GM21447 (cell line): ENCODE data around the gene MRPS18A.
A peak's percentile ranks its signal among the peaks of the same experiment; 100 is the strongest.
"Not testable (repeated sequence)": the region's sequence is repeated elsewhere in the genome, so short reads cannot be mapped to it uniquely, and the experiment has no call there.

Experiments used
- ATAC-seq: cut with Tn5 transposase; IDR thresholded peaks from one replicate; pipeline ENCODE4 v1.9.1; 2021; ENCODE audit not compliant: unreplicated experiment

MRPS18A gene

DNA sequence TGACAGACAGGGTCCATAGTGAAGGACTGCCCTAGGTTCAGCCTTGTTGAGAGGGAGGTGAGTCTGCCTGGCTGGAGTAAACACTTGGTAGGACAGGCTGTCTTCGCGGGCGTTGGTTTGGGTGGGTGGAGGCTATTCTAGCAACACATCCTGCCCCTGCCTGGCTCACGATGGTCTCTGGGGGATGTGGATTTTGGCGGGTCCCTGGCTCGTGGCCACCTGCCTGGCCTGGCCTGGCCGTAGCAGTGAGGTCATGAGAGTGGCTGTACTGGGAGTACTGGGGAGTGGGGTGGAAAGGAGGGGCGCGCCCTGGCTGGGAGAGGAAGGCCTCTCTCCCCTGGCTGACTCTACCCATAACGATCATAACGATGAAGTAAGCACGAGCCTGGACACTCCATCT is 30.2 kb upstream of the MRPS18A start:
- ATAC-seq = no peak

DNA sequence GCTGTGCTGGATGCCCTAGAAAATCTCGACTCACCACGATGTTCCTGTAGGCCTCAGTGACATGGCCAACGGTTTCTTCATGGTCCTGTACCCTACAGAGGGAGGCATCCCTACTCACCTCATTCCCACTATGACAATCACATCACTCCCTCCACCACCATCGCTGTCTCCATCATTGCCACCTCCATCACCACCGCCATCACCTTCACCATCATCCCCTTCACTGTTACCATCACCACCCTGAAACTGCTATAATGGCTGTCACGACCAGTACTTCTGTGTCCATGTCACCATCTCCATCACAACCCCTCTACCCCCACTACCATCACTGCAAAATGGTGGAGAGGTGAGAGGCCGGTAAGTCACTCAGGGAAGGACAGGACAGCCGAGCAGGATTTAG is 29.8 kb upstream of the MRPS18A start:
- no peak for ATAC-seq

DNA sequence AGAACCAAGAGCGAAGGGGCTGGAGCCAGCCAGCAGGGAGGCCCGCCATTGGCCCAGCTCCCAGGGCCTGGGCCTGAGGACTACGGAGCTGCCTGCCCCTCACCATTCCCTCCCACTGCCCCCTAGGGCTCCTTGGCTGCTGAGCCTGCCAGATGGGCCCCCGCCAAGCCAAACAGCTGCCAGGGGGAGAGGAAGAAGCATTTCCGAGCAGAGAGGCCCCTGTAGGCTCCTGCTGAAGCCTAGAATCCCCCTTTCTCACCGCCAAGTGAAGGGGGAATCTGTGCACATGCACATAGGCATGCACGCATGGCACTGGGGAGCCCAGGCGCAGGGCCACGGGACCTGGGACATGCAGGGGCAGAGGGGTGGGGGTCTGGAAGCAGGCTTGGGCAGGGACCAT is 28.5 kb upstream of the MRPS18A start:
- ATAC-seq = no peak

DNA sequence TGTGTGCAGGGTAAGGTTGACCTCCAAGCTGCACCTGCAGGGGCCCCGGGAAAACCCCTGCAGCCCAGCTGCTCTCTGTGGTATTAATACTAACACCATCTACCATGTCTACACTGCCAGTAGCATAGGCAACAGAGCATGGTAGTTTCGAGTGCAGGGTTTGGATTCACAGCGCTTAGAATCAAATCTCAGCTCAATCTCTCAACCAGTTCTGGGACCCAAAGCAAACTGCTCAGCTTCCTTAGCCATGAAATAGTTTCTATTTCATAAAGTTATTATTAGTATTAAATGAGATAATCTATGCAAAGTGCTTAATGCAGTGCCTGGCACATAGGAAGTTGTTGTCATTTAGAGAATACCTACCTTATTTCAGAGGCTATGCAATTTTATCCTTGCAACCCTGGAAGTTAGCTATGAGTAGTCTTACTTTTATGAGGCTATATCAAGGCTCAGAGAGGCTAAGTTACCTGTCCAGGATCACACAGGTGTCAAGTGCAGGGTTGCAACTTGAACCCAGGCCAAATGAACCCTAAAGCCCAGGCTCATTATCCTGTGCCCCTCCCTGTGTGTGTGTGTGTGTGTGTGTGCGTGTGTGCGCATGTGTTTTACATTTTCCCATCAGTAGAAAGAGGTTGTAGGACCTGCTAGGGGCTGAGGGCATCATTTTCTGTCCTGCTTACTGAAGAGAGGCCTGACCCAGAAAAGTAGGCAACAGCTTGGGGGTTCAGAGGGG is 27.6 kb upstream of the MRPS18A start:
- ATAC-seq = peak; percentile 82

DNA sequence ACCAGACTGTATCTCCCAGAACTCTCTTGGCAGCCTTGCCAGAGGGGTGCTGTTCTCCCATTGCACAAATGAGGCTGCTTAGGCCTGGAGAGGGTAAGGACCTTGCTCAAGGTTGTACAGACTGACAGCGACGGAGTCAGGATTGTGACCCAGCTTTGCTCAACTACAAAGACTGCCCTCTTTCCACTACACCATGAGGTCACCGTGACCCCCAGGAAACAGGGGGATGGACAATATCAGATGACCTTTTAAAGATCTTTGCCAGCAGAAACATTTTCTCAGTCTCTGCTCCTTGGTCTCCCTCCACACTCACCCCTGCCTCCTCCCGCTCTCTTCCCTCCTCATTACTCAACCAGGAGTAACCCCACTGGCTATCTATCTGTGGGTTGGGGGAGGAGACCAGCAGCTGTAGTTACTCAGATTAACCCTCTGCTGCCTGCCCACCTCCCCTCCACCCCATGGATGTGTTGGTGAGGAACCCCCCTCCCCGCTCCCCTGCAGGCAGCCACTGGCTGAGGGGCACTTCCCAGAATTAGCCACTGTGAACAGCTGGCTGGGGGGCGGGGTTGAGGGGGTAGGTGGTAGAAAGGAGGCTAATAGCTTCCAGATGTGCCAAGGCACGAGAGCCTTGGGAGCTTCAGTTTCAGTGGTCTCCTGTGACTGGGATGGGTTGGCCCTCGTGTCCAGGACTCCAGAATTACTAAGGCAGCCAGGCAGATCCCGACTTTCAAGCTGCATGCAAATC is 26.9 kb upstream of the MRPS18A start:
- ATAC-seq = peak; percentile 9

DNA sequence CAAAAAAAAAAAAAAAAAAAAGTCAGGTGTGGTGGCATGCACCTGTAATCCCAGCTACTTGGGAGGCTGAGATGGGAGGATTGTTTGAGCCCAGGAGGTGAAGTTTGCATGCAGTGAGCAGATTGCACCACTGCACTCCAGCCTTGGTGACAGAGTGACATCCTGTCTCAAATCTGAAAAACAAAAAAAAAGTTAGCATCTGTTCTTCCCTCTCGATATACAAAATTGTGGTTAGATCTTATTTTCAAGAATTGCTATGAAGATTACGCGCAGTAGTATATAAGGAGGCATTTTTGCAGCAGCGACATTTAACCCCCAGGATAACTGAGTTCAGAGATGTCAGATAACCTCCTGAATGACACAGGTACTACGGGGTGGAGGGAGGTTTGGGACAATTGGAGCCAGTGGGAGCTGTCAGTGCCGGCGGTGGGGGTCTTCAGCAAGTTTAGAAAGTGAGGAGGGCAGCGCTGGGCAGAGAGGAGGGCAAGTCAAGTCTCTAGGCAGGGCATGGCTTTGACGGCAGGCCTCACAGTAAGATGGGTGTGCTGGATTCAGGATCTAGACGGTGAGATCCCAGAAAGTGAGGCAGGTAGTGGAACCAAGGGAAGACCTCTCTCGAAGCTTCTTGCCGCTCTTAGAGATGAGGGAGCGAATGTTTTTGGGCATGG is 26.2 kb upstream of the MRPS18A start:
- ATAC-seq = no peak

DNA sequence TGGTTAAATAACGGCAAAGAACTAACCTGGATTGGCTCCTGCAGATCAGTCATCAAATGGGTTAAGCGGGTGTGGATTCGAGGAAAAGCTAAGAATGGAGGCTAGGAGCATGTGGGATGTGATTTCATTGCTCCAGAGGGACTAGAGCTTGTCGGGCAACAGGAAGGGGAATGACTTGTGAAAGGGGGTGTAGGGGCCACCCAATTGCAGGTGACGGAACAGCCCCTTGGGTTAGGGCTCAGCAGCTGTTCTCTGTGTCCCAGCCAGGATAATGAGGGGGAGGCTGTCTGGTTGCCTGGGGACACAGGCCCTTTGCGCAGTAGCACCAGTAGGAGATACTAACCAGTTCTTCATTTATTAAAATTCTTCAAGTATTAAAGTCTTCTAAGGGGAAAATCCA is 25.0 kb upstream of the MRPS18A start:
- no peak for ATAC-seq

DNA sequence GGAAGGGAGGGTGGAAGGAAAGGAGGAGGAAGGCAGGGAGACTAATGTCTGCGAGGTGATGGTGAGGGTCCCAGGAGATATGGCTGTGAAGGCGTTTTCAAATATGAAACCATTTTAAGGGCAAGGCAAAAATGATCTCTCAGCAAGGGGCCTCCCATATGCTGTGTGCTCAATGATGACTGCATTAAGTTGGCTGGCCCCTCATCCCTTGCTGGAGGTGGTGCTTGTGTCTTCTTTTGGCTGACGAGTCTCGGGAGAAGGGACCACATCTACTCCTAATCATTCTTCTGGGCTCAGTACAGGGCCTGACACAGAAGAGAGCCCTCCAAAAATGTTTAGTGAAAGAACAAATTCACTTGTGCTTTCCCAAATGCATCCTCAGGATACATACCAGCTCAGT is 23.0 kb upstream of the MRPS18A start:
- no peak for ATAC-seq

DNA sequence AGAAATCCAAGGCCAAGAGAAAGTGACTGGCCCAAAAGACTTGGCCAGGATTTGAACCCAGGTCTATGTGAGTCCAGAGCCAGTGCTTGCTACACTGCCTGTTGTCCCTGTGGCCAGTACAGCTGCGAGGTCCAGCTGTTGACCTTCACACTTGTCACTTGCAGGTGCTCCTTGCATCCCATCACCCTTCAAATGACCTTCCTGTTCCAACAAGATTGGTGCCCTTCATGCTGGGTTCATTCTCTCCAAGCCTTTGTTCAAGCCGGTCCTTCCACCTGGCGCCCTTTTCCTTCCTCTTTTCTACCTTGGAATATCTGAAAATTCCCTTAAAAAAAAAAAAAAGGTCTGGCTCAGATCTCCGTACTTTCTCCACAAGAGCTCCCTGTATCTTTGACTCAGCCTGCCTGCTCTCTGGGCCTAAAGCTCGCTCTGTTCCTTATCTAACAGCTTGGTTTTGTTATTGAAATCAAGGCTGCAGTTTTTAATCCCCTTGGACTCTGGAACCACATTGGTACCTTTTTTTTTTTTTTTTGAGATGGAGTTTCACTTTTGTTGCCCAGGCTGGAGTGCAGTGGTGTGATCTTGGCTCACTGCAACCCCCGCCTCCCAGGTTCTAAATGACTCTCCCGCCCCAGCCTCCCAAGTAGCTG is 22.2 kb upstream of the MRPS18A start:
- no peak for ATAC-seq

DNA sequence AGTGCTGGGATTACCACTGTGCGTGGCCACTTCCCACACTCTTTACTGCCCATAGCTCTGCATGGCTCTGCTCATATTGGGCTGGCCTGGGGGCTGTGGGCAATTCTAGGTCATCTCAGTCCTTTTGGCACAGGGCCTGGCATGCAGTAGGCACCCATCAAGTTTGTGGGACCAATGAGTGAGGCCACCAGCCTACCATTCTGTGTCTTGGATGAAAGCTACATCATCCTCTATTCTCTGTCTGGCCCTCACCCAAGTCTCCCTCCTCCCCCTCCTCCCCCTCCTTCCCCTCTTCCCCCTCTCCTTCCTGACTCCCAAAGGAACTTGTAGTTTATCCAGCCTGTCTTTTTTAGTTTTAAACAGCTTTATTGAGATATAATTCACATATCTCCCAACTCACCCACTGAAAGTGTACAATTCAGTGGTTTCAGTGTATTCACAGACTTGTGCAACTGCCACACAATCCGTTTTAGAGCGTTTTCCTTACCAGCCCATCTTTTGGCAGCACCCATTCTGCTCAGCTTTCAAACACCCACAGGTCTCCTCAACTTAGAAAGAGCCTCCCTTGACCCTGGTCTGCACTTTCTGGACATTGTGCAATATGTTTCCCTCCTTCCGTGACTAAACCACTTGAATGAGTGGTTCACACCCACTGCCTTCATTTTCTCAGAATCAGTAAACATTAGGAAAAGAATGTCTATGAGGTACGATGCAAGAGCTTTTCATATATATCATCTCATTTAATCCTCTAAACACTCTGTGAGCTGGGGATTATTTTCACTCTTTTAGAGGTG is 21.5 kb upstream of the MRPS18A start:
- ATAC-seq = no peak

DNA sequence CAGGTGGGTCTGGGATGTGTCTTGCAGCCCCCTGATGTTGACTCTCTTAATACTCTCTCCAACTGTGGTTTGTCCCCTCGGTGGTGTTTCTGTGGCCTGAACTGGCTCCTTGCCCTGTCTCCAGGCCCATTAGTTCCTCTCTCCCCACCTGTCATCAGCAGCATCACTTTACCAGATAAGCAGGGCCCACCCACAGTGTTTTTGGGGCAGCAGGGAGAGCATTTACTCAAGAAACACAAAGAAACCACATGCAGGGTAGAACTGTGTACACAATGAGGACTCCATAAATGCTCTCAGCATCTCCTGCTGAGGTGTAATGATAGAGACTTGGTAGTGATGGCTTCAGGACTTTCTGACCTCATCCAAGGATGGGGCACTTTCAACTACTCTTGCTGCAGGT is 20.2 kb upstream of the MRPS18A start:
- ATAC-seq = no peak

DNA sequence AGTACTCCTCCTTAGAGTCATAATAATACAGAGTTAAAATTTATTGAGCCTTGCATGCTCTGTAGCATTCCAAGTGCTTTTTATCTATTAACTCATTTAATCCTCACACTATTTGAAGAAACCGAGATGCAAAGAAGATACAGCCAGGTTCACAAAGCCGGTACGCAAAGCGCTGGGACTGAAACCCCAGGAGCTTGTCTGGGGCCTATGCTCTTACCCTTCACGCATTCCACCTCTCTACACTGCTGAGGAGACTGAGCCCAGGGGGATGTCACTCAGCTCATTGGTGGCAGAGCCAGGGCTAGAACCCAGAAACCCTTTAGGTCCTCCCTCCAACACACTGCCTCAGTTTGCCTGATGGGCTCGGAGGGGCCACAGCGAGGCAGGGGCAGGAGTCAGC is 19.7 kb upstream of the MRPS18A start:
- no peak for ATAC-seq

DNA sequence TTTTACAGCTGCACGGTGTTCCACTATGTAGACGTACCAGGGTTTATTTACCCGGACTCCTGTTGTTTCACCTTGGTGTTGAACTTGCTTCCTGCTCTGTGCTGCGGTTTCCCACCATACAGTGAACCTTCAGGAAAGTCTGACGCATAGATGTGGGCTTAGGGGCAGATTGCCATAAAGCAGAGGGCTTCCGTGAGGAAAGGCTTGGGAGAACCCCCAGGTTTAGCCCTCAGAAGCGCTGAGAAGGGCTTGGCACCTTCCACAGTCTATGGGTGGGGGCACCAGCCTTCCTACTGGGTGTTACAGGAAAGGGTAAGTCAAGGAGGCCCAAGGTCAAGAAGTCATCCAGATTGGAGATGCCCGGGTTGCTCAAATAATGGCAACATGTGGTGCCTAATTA is 19.2 kb upstream of the MRPS18A start:
- no peak for ATAC-seq

DNA sequence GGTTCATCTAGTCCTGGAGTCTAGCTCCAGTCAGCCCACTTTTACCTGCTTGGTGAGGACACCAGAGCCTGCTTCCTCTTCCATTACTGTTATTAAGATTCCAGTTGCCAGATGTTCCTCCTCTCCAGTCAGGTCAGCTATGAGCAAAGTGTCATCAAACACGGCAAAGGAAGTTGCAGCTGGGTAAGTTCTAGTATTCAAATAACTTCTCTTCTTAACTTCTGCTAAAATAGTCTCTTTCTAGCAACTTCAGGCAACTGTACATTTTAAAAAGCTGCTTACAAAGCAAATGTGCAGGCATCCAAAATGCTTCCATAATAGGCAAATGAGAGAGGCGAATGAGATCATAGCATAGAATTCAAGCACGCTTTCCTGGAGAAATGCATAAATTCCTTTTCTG is 18.4 kb upstream of the MRPS18A start:
- ATAC-seq = no peak

DNA sequence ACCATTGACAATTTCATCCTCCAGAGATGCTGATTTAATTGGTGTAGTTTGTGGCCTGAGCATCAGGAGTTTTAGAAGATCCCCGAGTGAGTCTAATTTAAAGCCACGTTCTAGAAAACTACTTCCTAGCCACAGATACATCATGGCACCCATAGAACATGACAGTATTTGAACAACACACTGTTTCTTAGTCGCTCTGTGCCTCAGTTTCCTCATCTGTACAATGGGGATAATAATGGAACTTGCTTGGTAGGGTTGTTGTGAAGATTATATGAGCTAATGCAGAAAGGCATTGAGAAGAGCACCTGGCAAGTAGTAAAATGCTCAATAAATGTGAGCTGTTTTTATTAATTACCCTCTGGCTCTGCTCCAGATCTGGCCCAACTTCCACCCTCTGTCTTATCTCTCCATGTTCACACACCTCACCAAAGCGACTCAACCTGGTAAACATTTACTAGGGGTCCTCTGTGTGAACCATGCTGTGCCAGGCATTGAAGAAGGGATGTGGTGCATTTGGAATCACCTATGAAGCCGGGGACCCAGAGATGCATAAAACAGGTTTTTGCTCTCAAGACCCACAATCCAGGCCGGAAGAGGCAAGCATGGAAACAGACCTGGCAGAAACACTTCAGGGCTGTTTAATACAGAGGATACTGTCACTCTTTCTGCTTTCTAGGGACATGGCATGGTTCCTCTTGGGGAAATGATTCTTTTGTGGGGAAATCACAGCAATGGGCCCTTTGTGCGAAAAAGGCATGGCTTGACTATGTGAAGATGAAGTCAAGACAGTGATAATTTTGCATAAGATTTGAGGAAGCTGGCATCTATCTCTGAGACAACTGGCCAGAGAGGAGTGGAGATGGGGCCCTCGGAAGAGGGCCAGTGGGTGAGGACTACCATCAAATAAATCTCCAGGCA is 16.2 kb upstream of the MRPS18A start:
- no peak for ATAC-seq

DNA sequence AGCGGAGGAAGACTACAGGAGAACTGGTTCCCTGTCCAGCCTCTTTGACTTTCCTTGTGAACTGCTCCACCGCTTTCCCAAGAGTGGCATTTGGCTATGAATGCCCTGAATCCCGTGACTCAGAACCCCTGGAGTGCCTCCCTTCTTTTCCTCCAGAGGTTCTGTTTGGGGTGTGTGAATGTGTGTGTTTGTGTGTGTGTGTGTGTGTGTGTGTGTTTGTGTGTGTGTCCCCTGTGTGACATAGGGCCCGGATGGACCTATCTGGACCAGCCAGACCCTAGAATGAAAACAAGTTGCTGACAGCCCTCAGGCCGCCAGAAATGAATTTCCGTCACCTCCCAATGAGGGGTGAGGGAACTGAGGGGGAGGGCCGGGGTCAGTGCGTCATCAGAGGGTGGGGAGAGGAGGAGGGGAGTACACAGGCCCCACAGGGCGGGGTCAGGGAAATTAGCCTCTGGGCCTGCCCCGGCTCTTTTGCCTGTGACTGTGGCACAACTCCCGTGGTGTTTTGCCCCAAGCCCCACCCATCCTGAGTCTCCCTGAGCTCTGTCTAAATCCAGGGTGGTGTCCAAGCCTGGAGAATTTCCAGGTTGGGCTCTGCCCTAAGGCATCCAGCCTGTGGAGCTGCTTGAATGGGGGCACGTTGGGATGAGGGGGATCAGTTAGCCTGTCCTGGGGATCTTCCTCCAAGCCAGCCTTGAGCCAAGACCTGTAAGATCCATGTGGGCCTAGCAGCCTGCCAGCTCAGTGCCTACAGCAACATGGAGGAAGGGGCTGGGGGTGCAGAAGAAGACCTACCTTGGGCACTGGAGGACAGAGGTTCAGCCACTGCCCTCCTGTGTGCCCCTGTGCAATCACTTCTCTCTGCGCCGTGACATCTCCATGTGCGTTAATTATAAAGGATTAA is 15.2 kb upstream of the MRPS18A start:
- ATAC-seq = peak; percentile 42

DNA sequence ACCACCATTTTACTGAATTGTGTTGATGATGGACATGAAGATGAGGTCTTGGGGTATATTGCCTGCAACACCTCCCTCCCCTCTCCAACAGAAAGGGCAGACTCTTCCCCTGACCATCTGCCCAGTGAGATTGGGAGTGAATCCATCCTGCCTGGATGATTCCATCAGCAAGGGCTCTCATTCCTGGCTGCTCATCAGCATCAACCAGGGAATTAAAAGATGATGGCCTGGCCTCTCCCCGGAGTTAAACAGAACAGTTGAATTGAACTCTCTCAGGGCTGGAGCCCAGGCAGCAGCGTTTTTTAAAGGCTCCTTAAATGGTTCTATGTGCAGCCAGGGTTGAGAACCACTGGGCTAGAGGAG is 14.6 kb upstream of the MRPS18A start:
- no peak for ATAC-seq

DNA sequence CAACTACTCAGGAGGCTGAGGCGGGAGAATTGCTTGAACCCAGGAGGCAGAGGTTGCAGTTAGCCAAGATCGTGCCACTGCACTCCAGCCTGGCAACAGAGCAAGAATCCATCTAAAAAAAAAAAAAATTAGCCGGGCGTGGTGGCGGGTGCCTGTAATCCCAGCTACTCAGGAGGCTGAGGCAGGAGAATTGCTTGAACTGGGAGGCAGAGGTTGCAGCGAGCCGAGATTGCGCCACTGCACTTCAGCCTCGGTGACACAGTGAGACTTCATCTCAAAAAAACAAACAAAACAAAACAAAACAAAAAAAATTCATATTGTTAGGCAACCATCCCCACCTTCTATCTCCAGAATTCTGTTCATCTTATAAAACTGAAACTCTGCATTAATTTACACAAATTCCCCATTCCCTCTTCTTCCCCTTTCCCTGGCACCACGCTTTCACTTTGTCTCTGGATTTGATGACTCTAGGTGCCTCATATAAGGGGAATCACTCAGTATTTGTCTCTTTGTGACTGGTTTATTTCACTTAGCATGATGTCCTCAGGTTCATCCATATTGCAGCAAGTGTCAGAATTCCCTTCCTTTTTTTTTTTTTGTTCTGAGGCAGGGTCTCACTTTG is 13.5 kb upstream of the MRPS18A start:
- ATAC-seq = not testable (repeated sequence)
